NCI-H1417 (cell line): ENCODE data around the gene RBM23.
"Not testable (repeated sequence)": the region's sequence is repeated elsewhere in the genome, so short reads cannot be mapped to it uniquely, and the experiment has no call there.

Experiments used
- DNase-seq, 3 experiments: peaks; one replicate each; lab custom pipeline; 2025; lab: John Stamatoyannopoulos, UW

Gene RBM23

GRCh38 chr14:22915886-22916521 lies 2.9 kb downstream of the RBM23 start:
- DNase-seq, result no peak

- not testable (repeated sequence) for DNase-seq
Measured at GRCh38 chr14:22914836-22915235, 4.1 kb downstream of the RBM23 start.

- DNase-seq, result no peak
Measured at GRCh38 chr14:22910916-22911315, 8.0 kb downstream of the RBM23 start.

GRCh38 chr14:22908601-22909000 lies 10.3 kb downstream of the RBM23 start:
- no peak for DNase-seq

GRCh38 chr14:22907429-22907828 lies 11.5 kb downstream of the RBM23 start:
- DNase-seq, result no peak

- DNase-seq, result no peak
Measured at GRCh38 chr14:22906073-22906472, 12.9 kb downstream of the RBM23 start.

GRCh38 chr14:22905627-22906026 lies 13.3 kb downstream of the RBM23 start:
- DNase-seq, result no peak

GRCh38 chr14:22903742-22904087 lies 15.2 kb downstream of the RBM23 start:
- DNase-seq, result no peak

GRCh38 chr14:22901799-22902198 lies 17.1 kb downstream of the RBM23 start:
- no peak for DNase-seq

GRCh38 chr14:22900081-22900799 lies 18.7 kb downstream of the RBM23 start:
- peak; percentile 27 to 75 (median 62) for DNase-seq

- DNase-seq, result no peak
Measured at GRCh38 chr14:22898302-22899090, 20.5 kb downstream of the RBM23 start.

GRCh38 chr14:22897357-22897756 lies 21.6 kb downstream of the RBM23 start:
- DNase-seq, result no peak

- peak in 1 of 3 experiments; percentile 14 for DNase-seq
Measured at GRCh38 chr14:22896760-22897159, 22.2 kb downstream of the RBM23 start.

- no peak for DNase-seq
Measured at GRCh38 chr14:22896356-22896755, 22.6 kb downstream of the RBM23 start.

- DNase-seq, result no peak
Measured at GRCh38 chr14:22895402-22895801, 23.5 kb downstream of the RBM23 start.

- DNase-seq, result no peak
Measured at GRCh38 chr14:22893706-22894105, 25.2 kb downstream of the RBM23 start.

- no peak for DNase-seq
Measured at GRCh38 chr14:22892488-22892887, 26.5 kb downstream of the RBM23 start.

- DNase-seq, result no peak
Measured at GRCh38 chr14:22890416-22890815, 28.5 kb downstream of the RBM23 start.

- DNase-seq, result no peak
Measured at GRCh38 chr14:22888662-22889061, 30.3 kb downstream of the RBM23 start.

GRCh38 chr14:22887990-22888378 lies 31.0 kb downstream of the RBM23 start:
- DNase-seq, result no peak

- peak; percentile 90 to 99 (median 92) for DNase-seq
Measured at GRCh38 chr14:22887260-22887989, 31.5 kb downstream of the RBM23 start.
